HEK293T (cell line): ENCODE data around the gene DLX4.

Experiments used
- FOXA1 ChIP-seq: fragments of 450-650 bp; IDR thresholded peaks from 2 replicates; pipeline ENCODE4 v1.6.1; 2016; ENCODE audit warnings: mild to moderate bottlenecking
- FOXM1 ChIP-seq: fragments of 450-650 bp; IDR thresholded peaks from 2 replicates; pipeline ENCODE4 v1.6.1; 2017; ENCODE audit warnings: mild to moderate bottlenecking, borderline replicate concordance
- SP1 ChIP-seq: fragments of 450-650 bp; IDR thresholded peaks from 2 replicates; pipeline ENCODE4 v1.6.1; 2017
- SUZ12 ChIP-seq: fragments of 450-650 bp; IDR thresholded peaks from 2 replicates; pipeline ENCODE4 v1.6.1; 2016; ENCODE audit warnings: mild to moderate bottlenecking

DNA sequence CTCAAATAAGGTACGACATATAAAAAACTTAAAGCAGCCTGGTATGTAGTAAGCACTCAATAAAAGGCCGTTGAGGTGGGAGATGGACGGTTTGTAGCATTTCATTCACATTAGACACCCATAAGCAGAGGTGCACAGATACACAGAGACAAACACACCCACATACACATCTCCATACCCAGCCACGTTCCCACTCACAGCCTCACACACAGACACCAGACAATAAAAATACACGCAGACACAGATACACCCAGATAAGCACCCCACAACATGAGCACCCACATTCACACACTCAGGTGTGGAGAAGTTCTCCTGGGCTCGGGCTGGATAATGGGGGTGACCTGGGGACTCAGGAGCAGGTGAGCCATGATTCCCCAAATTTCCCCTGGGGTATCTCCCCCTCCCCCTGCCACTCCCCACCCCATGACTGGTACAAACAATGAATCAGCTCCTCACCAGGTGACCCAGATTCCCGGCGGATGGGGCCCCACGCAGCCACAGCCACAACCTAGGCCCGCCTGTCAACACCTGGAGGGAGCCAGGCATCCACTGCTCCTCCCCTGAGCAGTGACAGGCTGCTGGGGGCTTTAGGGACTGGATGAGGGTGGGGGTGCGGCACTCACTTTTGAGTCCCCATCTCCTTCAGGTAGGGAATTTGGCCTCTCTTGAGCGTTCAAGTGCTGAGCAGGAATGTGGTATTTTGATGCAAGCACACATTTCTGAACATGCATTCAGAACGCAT, 23.4 kb downstream of the DLX4 start:
- TF ChIP-seq SUZ12 = no peak
- no peak for TF ChIP-seq FOXM1
- TF ChIP-seq FOXA1 = no peak
- TF ChIP-seq SP1 = no peak
